A673 (cell line): ENCODE measurements around the gene NPB. TPM values are rescaled to one million over a fixed set of nuclear protein-coding genes. Genes with fewer than 3 reads are reported as not detected.

Source experiments
- BruUV-seq: library from RNA; stranded (reverse); fragments of 400-500 nt; replicated peaks from 2 replicates; lab custom pipeline; 2021; lab: Mats Ljungman, UMichigan
- CTCF ChIA-PET: fragments of 300-600 bp; sonication (Branson Sonifier 250); formaldehyde crosslinking; loops from one replicate; lab custom pipeline; 2022; ENCODE audit warnings: antibody characterized with exemption; lab: Charles Lee
- POLR2A ChIA-PET: fragments of 300-600 bp; sonication (Branson Sonifier 250); formaldehyde crosslinking; loops from one replicate; lab custom pipeline; 2022; ENCODE audit warnings: antibody characterized with exemption; ENCODE audit not compliant: low non-redundant PET; lab: Charles Lee
- DNase-seq: peaks from one replicate; pipeline ENCODE4 v3.0.0-alpha.2; 2015; ENCODE audit warnings: low spot score
- H3K27ac ChIP-seq: fragments of 200-600 bp; sonication (generic); 2 replicates; pipeline ENCODE4 v1.5.1; 2016; ENCODE audit warnings: mixed run types, low read depth, mild to moderate bottlenecking, mixed read lengths, antibody characterized with exemption, low read length; ENCODE audit not compliant: poor library complexity, severe bottlenecking
- H3K27me3 ChIP-seq: fragments of 200-600 bp; sonication (generic); replicated peaks from 2 replicates; pipeline ENCODE4 v1.6.1; 2017; ENCODE audit warnings: mixed run types, low read depth, mild to moderate bottlenecking, mixed read lengths, antibody characterized with exemption, low read length; ENCODE audit not compliant: insufficient read depth, poor library complexity
- H3K36me3 ChIP-seq: fragments of 200-600 bp; sonication (generic); 2 replicates; pipeline ENCODE4 v1.6.1; 2016; ENCODE audit warnings: mixed run types, mild to moderate bottlenecking, mixed read lengths, antibody characterized with exemption, low read length; ENCODE audit not compliant: insufficient read depth, poor library complexity, severe bottlenecking
- H3K4me1 ChIP-seq: fragments of 200-600 bp; sonication (generic); 2 replicates; pipeline ENCODE4 v1.6.1; 2017; ENCODE audit warnings: mixed run types, mild to moderate bottlenecking, mixed read lengths, antibody characterized with exemption, low read length; ENCODE audit not compliant: insufficient read depth, poor library complexity, severe bottlenecking
- H3K4me3 ChIP-seq: fragments of 200-600 bp; sonication (generic); 2 replicates; pipeline ENCODE4 v1.5.1; 2016; ENCODE audit warnings: low read depth, mixed run types, mild to moderate bottlenecking, mixed read lengths, low read length; ENCODE audit not compliant: poor library complexity, severe bottlenecking
- H3K9me3 ChIP-seq: fragments of 200-600 bp; sonication (generic); 2 replicates; pipeline ENCODE4 v1.6.1; 2016; ENCODE audit warnings: mixed run types, low read depth, mild to moderate bottlenecking, mixed read lengths, antibody characterized with exemption, low read length; ENCODE audit not compliant: poor library complexity, severe bottlenecking
- EZH2 ChIP-seq: fragments of 200-600 bp; sonication (generic); IDR thresholded peaks from 2 replicates; pipeline ENCODE4 v1.6.1; 2017; ENCODE audit warnings: borderline replicate concordance, low read depth, mild to moderate bottlenecking, mixed read lengths, antibody characterized with exemption, low read length; ENCODE audit not compliant: poor library complexity, severe bottlenecking
- intact Hi-C: fragments of 100-400 bp; cut with micrococcal nuclease; formaldehyde crosslinking; loops from one replicate; pipeline ENCODE4 v1.10.0; 2022; ENCODE audit not compliant: unreplicated experiment
- total RNA-seq: library from RNA; stranded (reverse); gene quantifications from 2 replicates; pipeline ENCODE4 v1.2.3, GENCODE V29; 2021
- TF ChIP-seq, protein P1 (sequence below): fragments of 300-800, 200-600 bp; sonication (generic); conservative IDR thresholded peaks from 2 replicates; pipeline ENCODE4 v1.5.1; 2017; ENCODE audit warnings: low read depth, mild to moderate bottlenecking, antibody characterized with exemption, low read length, moderate library complexity, mixed read lengths

NPB gene
- total RNA-seq, 1 experiment from 2014 or later: 0.75 TPM

DNA sequence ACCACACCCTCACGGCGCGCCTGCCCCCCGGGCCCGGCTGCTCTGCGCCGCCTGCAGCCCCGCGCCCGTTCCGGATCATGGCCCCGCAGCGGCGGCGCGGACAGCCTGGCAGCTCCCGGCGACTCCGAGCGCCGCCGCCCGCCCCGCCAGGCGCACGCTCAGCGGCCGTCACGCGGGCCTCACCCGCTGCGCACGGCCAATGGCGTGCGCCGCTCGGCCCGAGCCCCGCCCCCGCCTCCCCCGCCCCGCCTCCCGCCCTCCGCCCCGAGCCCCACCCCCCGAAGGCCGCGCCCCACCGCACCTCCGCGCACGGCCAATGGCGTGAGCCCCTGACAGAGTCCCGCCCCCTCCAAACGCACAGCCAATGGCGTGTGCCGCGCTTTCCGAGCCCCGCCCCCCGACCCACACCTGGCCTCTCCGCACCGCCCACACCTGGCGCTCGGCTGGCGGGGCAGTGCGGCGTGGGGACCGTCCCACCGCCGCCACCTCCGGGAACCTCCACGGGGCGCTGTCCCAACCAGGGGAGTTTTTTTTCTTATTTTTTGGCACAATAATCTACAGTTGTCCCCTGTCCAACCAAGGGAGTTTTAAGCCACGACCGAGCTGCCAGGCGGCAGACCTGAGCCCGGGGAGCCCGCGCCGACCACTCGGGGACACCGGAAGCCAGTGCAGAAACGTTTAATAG lies 9.4 kb downstream of the NPB start, which contains the start of gene PCYT2:
PCYT2 (minus strand) TSS at position 123 of the 685 bp plus-strand sequence; CDS start at position 79, 44 bp downstream.
- BruUV-seq: no TSS peak
- ChIA-PET CTCF (no interaction called here), POLR2A (no interaction called here)
- Histone ChIP-seq H3K9me3 (no peaks in the 10 kb centered on the region), H3K36me3 (peaks cover 48% of the 10 kb centered on the region), H3K4me1 (peaks cover 5% of the 10 kb centered on the region), H3K4me3 (peak within 1 kb of the TSS; percentile 90), H3K27me3 (no peaks in the 10 kb centered on the region), H3K27ac (peak within 1 kb of the TSS; percentile 62)
- TF ChIP-seq, protein P1, sequence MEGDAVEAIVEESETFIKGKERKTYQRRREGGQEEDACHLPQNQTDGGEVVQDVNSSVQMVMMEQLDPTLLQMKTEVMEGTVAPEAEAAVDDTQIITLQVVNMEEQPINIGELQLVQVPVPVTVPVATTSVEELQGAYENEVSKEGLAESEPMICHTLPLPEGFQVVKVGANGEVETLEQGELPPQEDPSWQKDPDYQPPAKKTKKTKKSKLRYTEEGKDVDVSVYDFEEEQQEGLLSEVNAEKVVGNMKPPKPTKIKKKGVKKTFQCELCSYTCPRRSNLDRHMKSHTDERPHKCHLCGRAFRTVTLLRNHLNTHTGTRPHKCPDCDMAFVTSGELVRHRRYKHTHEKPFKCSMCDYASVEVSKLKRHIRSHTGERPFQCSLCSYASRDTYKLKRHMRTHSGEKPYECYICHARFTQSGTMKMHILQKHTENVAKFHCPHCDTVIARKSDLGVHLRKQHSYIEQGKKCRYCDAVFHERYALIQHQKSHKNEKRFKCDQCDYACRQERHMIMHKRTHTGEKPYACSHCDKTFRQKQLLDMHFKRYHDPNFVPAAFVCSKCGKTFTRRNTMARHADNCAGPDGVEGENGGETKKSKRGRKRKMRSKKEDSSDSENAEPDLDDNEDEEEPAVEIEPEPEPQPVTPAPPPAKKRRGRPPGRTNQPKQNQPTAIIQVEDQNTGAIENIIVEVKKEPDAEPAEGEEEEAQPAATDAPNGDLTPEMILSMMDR: no peak
- no peak for TF ChIP-seq EZH2
- peak; percentile 91 for DNase-seq
- intact Hi-C loops: no loop called here

DNA sequence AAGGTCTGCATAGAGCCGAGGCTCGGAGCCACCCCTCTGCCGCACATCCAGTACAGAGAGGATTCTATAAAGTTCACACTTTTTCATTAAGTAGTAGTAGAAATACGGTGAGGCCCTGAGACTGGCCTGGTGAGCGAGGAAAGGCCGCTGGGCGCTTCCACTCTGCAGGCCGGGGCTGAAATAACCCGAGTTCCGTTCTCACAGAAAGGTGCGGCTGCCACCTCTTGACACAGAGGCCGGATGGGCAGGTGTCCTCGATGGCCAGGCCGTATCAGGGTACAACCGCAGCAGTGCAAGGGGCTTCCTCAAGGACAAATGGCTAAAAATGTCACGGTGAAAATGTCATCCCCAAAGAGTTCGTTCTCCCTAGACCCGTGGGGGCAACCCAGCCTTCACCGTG lies 9.9 kb downstream of the NPB start:
- ChIA-PET CTCF (no interaction called here), POLR2A (no interaction called here)
- peaks cover 44% of the 10 kb centered on the region for H3K36me3 ChIP-seq
- BruUV-seq: no TSS peak
- peak overlapping the region; percentile 33 for H3K4me3 ChIP-seq
- no peak for DNase-seq
- H3K9me3 ChIP-seq: no peaks in the 10 kb centered on the region
- no peak for TF ChIP-seq EZH2
- TF ChIP-seq, protein P1: no peak
- intact Hi-C loops: no loop called here
- H3K27me3 ChIP-seq: no peaks in the 10 kb centered on the region
- H3K4me1 ChIP-seq: peaks cover 10% of the 10 kb centered on the region
- peak overlapping the region; percentile 51 for H3K27ac ChIP-seq

DNA sequence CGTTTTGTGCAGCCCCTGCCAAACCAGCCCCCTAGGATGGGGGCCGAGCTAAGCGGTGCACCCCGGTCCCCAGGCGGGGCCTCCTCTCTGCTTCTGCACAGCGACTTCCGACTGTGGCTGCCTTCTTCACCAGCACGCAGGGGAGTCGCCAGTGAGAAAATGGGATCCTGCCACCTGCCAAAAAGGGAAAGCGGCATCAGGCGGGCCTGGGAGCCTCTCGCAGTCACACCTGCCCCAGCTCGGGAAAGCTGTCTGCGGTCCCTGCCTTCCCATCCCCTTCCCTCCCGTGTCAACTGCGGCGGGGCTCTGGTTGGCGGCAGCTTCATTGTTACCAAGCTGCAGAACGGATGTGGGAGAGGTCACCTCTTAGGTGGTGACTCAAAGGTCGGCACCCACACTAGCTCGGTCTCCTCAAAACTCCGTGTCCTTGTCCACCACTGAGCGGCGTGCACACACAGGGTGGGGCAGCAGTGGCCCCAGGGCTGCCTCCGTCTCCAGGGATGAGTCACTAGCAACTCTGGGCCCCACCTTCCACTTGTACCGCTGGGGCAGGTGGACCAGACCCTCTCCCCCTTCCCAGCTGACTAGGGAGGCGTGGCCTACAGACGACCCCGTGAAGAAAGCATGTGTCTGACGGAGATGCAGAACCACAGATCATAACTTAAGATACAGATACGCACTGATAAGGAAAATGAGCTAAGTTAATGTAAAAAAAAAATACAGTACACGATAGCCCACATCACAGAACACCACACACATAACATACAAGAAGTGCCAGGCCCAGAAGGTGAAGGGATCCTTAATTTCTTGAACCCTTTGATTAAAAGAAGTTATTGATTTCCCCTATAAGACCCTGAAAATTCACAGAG lies 10.6 kb downstream of the NPB start:
- TF ChIP-seq EZH2: no peak
- TF ChIP-seq, protein P1: no peak
- no peak for DNase-seq
- H3K36me3 ChIP-seq: peaks cover 42% of the 10 kb centered on the region
- CTCF ChIA-PET: no interaction called here
- H3K27me3 ChIP-seq: no peaks in the 10 kb centered on the region
- peaks cover 12% of the 10 kb centered on the region for H3K4me1 ChIP-seq
- intact Hi-C loops: no loop called here
- no peaks in the 10 kb centered on the region for H3K9me3 ChIP-seq
- no peak overlapping the region for H3K4me3 ChIP-seq
- BruUV-seq: no TSS peak
- POLR2A ChIA-PET: no interaction called here
- H3K27ac ChIP-seq: no peak overlapping the region
